Muscle of back (tissue), 11 donors: ENCODE results near the gene RBBP8NL. TPM values are rescaled to one million over a fixed set of nuclear protein-coding genes. Genes with fewer than 3 reads are reported as not detected.
A peak's percentile ranks its signal among the peaks of the same experiment; 100 is the strongest.

ENCODE experiments used
- DNase-seq, 3 donors: peaks; one replicate each; pipeline versions ENCODE4 v3.0.0 to v3.0.0-alpha.2; 2013
- polyA plus RNA-seq, 10 donors: library from polyadenylated mRNA; unstranded; fragments of 120-200 nt; gene quantifications; one replicate each; pipeline ENCODE4 v1.2.1, GENCODE V29; 2013; ENCODE audit not compliant: insufficient read length in 10 of 10

RBBP8NL gene
- polyA plus RNA-seq, 10 donors = 0.53 to 0.71 TPM; not detected in 8

DNA sequence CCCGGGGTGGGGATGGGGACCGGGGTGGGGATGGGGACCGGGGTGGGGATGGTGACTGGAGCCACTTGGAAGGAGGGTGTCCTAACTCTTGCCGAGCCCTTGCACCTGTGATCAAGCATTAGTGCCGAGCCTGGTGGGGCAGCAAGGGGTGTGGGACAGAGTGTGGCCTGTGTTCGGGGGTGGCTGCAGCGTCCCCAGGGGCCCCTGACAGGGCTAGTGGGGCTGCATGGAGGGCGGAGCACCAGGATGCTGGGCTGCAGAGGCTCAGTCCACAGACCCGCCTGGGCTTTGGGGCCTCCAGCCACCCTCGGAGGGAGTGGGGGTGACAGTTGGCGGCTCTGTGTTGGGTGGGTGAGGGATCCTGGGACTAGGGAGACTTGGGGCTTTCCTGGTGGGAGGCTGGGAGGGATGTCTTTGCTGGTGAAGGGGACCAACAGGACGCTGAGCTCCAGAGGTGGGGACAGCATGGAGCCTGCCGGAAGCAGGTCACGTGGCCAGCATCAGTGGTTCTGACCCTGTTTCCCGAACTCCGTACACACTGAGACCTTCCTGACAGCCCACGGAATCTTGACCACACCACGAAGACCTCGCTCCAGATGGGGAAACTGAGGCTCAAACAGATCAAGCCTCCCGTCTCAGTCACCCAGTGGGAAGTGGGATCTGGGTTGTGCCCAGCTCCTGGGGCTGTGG, 4.6 kb downstream of the RBBP8NL start:
- DNase-seq = no peak

DNA sequence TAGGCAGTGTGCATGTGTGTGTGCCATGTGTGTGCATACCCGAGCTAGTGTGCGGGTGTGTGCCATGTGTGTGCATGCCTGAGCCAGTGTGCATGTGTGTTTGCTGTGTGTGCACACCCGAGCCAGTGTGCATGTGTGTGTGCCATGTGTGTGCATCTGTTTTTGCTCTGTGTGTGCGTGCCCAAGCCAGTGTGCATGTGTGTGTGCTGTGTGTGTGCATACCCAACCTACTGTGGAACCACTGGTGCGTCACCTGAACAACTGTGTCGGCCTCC, 5.7 kb downstream of the RBBP8NL start:
- no peak for DNase-seq

DNA sequence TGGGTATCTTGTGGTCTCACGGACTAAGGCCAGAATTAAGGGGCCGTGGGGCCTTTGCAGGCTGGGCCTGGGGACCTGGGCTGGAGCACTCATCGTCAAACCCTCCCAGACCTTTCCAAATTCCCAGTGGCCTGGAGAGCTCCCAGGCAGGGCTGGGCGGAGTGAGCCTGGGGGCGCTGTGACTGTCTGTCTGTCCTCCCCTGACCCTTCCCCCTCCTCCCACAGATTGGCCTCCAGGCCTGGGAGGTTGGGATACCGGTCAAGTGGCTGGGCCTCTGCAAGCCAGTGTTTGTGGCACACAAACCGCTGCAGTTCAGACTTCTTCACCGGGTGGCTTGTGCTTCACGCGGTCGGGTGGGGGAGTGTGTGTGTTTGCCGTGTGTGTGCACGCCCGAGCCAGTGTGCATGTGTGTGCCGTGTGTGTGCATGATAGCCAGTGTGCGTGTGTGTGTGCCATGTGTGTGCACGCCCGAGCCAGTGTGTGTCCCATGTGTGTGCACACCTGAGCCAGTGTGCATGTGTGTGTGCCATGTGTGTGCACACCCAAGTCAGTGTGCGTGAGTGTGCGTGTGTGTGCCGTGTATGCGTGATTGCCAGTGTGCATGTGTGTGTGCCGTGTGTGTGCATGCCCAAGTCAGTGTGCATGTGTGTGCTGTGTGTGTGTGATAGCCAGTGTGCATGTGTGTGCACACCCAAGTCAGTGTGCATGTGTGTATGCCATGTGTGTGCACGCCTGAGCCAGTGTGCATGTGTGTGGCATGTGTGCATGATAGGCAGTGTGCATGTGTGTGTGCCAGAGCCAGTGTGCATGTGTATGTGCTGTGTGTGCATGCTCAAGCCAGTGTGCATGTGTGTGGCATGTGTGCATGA, 6.3 kb downstream of the RBBP8NL start:
- DNase-seq = no peak

DNA sequence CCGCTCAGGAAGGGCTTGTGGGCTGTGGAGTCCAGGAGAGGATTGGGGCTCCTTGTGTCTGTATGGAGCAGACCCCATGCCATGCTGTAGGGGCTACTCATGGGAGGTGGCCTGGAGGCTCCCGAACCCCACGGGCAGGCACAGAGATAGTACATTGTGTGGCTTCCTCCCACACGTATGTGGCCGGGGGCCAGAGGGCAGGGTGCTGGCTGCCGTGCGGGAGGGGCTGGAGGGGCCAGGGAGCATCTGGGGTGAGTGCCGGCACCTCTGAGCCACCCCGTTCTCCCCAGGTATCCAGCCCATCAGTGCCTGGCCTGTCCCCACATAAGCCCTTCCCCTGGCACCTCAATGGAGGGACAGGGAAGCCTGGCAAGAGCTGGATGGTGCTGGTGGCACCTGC, 7.6 kb downstream of the RBBP8NL start:
- no peak for DNase-seq

DNA sequence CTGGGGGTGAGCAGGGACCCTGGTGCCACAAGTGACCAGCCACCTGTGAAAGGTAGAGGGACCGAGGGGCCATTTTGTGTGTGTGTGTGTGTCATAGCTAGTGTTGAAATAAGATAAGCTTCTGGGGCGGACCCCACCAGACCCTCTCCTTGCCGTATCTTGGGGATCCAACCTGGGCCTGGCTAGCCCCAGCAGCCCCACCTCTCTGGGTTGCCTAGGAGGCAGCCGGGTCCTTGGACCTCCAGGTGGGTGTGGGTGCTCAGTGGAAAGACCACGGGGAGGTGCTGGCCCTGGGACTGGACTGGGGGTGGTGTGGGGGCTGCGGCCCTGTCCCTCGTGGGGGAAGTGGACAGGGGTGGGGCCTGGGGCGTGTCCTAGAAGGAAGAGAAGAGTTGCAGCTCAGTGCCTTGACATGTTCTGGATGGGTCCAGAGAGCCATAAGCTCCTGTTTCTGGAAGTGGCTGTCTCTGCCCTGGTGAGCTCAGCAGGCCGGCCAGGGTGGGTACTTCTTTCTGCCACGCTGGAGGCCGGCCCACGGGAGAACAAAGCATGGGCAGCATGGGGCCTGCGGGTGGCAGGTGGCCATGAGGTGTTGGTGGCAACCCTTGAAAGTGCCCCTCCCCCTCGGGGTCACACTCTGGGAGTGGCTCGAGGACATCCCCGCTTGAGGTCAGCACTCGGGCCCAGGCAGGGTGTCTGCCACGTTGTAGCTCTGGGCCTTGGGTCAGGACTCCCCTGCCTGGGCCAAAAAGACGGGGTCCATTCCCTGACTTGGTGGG, 8.4 kb downstream of the RBBP8NL start:
- DNase-seq = no peak

DNA sequence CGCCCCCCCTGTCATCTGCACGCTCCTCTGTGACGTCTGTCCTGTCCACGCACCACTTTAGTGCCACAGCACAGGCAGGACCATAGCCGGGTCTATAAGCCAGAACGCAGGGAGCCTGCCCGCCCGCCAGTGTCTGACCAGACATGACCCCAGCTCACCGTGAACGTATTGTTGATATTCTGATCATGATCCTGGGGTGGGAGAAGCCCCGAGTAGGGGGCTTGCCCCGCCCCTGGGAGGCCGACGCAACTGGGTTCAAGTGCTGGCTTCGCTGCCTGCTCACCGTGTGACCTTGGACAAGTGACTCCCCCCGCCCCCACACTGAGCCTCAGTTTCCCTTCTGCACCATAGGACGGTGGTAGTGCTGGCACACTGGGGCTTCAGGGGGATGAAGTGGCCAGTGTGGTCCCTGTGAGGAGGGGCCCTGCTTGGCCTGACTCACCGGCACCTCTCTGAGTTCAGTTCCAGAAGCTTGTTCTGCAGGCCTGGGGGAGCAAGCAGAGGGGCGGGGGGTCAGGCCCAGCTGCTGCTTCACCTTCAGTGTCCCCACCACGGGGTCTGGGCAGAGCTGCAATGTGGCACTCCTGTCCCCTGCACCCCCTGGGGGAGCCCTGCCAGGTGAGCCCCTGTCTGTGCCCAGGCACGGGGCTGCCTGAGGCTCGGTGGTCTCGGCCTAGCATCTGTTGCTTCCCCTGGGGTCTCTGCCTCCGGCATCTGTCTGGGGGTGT, 9.2 kb downstream of the RBBP8NL start:
- no peak for DNase-seq

DNA sequence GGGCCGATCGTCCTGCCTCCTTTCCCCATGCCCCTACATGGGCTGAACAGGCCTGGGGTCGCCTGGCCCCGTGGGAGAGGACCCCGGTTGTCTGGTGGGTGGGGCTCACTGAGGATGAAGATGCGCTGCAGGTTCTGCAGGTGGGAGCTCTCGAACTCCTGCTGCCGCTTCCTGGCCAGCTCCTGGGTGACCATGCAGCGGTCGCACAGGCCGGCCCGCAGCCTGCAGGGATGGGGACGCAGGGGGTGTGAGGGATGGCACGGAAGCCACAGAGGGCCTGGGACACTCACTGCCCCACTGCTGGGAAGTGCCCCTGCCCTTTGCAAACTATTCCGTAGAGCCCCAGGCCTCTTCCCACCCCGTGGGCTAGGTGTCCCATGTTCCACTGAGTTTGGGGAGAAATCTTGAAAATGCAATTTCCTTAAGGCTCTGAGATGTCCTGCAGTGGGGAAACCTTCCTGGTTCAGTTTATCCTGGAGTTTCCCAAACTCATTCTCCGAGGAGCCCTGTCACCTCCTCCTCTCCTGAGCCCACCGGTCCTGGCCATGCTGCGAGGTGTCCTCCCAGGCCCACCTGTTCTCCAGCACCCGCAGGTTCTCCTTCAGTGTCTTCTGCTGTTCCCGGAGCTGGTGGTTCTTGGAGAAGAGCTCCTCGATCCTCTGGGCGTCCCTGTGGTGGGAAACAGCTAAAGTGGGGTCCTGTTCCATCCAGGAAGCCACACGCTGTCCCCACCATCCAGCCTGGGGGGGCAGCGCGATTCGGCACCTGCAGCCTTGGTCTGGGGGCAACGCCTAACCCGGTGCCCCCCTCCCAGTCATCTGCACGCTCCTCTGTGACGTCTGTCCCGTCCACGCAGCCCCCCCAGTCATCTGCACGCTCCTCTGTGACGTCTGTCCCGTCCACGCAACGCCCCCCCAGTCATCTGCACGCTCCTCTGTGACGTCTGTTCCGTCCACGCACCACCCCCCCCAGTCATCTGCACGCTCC, 10.4 kb downstream of the RBBP8NL start:
- no peak for DNase-seq

DNA sequence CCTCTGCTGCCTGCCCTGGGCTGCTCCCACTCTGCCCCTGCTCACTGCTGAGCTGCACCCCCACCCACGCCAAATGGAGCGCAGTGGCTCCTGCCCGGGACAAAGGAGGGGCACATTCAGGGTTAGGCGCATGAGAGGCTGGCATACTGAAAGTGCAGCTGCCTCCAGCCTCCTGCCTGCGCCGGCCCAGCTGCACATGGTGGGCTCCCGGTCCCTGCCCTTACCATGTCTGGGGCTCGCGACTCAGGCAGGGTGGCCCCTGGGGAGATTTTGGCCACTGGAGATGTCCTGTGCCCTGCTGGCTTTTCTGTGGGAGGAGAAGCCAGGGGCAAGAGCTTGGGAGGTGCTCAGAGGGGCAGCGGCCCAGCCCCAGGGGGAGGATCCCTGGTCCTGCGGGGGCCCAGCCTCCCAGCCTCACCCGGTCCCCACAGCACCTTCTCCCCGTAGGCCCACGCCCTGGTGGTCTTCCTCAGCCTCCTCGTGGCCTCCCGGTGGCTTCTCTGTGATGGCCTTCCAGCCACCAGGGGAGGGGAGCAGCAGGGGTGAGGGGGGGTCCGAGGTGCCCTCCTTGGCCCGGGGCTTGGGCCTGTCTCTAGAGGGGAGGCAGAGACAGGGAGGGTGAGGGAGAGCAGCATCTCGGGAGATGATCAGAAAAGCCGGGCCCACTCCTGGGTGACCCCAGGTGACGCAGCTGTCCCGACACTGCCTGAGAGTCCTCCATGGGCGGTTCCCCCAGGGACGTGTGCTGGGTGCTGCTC, 11.8 kb downstream of the RBBP8NL start:
- no peak for DNase-seq

DNA sequence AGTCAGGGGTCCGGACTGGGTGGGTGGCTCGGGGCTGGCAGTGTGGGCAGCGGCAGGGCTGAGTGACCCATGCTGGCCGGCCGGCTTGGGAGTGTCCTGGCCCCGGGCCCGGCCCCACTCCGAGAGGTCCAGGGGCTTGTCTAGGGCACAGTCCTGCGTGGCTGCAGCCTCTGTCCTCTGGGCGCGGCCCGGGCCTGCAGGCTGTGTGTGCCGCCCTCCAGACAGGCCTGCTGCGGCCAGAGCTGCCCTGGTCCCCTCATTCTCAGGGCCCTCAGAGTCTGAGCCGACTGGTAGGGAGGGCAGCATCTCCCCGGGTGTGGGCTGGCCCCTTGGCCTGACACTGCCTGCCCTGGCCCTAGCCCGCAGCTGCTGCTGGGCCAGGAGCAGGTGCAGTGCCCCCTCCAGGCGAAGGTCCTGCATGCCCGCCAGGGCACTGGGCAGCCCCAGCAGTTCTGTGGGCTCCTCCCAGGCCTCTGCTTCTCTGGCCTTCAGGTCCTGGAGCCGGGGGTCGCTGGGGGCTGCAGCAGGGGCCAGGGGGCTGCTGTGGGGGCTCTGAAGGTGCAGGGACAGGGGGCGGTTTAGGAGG, 13.3 kb downstream of the RBBP8NL start:
- DNase-seq = no peak

DNA sequence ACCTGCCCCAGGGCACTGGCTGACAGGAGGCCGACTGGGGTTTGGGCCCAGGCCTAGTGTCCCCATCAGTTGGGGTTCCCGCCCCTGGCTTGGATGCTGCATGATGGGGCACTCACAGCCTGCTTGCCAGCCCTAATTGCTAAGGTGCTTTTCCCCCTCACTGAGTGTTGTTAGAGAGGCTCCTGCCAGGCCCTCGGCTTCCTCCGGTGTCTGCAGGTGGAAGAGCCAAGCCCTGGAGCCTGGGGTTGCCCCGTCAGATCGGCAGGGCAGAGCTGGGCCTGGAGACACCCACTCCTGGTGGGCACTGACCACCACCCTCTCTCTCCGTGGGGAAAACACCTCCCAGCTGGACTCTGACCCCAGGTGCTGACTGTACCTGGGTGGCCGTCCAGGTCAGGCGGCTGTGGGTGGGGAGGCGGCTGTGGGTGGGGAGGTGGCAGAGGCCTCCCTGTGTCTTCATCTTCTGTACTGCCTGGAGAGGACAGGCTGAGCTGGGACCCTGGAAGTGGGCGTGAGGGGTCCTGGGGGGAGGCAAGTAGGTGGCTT, 14.2 kb downstream of the RBBP8NL start:
- DNase-seq = no peak

DNA sequence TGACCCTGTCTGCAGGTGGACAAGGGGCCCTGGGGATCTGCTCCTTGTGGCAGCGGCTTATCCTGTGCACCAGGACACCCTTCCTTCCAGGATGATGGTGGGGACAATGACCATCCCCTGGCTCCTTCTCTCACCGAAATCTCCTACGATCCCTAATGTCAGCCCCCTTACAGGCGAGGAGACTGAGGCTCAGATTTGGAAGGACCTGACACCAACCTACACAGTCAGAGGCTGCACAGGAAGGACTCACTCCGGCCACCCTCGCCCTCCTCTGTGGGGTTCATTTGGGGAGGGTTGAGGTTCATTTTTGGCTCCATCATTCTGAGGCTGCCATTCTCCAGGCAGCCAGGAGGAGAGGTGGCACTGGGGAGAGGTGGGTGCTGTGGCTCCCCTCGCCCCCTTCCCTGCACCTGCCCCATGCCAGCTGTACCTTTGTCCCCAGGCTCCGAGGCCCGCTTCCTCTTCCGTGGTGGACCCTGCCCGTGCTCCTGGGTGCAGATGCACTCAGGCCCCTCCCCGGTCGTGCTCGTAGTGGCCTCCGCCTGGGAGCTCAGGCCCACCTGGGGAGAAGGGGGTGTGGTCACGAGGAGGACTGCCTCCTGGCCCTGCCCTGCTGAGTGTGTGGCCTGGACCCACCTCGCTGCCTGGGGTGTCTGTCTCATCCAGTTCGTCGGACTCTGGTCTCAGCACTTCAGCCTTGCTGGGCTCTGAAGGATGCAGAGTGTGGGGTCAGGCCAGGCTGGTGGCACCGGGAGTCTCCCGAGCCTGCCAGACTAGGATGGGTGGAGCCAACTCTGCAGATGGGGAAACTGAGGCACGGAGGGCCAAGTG, 14.9 kb downstream of the RBBP8NL start:
- no peak for DNase-seq

DNA sequence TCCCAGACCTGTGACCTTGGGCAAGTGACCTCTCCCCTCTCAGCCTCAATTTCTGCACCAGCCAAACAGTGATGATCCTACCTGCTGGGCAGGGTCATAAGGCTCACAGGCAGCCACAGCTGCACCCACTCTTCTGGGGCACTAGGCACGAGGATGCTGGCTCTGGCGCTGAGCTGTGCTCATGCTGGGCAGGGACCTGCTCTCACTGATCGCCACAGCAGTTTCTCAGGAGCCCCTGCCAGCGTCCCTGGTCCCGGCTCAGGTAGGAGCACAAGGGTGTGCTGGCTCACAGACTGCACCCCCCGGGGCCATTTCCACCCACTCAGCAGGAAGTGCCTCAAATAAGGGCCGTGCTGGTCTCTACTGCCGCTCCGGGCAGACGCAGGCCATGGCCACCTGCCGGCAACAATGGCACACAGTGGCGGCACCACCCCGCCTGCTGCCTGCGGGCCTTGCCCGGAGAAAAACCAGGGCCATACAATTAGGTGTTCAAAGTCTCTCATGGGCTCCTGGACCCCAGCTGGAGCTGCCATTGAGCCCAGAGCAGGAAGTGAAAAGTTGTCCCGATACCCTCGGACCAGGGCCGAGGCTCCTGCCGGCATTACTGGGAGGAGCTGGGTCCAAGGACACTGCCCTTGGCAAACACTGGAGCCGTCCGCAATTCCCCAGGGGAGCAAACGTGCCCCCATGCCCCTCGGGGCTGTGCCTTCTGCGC, 15.7 kb downstream of the RBBP8NL start:
- DNase-seq = no peak

DNA sequence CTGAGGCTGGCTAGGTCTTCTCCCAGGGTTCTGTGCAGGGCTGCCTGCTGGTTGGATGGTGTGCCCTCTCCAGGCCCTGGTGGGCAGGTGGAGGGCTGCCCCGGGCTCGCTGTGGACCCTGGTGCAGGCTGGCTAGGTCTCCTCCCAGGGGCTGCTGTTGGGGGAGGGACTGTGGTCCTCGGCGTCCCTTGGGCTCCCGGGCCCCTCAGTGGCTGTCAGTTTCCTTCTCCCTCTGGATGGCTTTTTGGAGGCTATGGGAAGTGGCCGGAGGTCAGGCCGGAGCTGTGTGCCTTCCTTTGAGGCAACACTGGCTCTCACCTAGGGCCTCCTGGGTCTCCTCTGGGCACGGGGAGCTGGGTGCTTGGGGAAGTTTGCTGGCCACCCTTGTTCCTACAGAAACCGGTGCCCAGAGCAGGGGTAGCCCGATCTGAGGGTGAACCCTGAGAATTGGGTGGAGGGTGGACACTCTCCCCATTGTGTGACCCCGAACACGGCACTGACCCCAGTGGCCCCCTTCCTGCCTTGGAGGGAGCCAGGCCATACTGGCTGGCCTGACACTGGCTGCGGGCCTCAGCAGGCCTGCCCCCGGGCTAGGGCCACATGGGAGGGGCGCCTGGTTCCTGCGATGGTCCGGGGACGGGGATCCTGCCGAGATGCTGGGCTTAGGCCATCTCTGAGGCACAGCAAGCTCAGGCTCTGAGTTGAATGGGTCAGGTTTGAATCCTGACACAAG, 16.4 kb downstream of the RBBP8NL start:
- DNase-seq = no peak

DNA sequence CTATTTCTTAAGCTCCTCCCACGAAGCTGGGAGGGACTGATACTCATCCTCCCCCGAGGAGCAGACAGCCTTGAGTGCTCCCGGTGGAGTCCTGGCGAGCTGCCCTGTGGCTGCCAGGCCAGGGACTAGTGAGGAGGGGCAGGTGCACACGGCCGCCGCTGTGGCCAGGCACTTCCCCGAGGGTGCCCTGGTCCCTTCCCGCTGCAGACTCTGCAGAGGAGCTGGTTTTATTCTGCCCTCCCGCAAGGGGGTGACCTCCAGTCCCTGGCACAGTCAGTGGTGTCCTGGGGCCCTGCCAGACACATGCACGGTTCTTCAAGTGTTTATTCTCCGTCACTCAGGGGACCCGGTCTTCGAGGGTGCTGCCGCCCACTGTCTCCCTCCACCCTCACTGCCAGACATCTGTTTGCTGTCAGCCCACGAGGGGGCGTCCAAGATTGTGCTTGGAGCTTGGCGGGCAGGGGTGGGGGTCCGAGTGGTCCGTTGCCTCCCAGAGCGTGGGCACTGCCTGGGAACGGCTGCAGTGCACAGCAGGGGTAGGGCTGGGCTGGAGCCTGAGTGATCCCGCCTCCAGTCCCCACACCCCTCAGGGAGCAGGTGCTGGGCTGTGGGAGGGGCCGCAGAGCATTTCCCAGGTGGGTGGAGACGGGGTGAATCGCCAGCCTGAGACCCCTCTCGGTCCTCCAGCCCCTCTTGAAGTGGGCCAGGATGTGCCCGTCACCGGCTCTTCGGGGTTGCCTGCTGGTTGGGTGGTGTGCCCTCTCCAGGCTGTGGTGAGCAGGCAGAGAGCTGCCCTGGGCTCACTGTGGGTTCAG, 17.2 kb downstream of the RBBP8NL start:
- peak in 1 of 3 donors; percentile 48 for DNase-seq

DNA sequence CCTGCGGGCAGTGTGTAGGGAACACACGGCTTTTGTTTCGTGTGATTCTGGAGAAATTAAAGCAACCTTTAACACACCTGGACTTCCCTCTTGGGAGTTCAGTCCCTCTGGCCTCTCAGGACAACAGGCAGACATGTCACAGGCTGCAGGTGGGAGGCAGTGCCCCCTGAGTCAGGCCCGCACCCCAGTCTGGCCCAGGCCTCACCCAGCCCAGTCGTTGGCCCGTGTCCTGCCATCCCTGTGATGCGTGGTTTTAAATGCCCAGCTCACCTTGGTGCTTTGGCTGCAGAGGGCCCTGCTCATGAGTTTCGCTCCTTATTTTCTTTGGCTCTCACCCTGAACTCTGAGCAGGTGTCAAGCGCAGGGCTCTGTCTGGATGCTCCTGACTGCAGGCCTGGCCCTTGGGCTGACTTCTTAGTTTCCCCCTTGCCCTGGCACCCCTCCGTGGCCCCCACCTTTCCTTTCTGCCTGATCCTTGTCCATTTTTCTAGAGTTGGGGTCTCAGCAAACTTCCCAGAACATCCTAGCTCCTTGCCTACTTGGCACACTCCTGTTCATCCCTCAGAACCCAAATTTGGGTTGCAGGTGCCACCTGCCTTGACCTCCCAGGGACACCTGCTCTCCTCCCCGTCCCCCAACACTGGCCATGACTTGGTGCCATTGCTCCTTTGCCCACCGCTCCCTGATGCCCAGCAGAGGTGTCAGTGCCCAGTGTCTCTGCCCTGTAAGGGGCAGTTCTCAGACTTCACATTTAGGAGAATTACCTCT, 18.1 kb downstream of the RBBP8NL start:
- DNase-seq = no peak
